Measurements from ENCODE around the gene ADAMTSL3.
"Not testable (repeated sequence)": the region's sequence is repeated elsewhere in the genome, so short reads cannot be mapped to it uniquely, and the experiment has no call there.

Gene ADAMTSL3

GRCh38 chr15:83697716-83698115, 43.8 kb downstream of the ADAMTSL3 start:
- no peak overlapping the region for H3K4me3 ChIP-seq (ENCODE audit: low read depth, low read length)
- DNase-seq (ENCODE audit: low read depth) = no peak
- TF ChIP-seq CTCF (IDR thresholded peaks at IDR 0.05; ENCODE audit: low read depth, low read length, missing control alignments) = no peak

GRCh38 chr15:83698294-83698693, 44.4 kb downstream of the ADAMTSL3 start:
- TF ChIP-seq CTCF (IDR thresholded peaks at IDR 0.05; ENCODE audit: low read depth, low read length, missing control alignments) = no peak
- DNase-seq (ENCODE audit: low read depth) = no peak
- no peak overlapping the region for H3K4me3 ChIP-seq (ENCODE audit: low read depth, low read length)

- no peak for DNase-seq (ENCODE audit: low read depth)
- TF ChIP-seq CTCF (IDR thresholded peaks at IDR 0.05; ENCODE audit: low read depth, low read length, missing control alignments) = no peak
- no peak overlapping the region for H3K4me3 ChIP-seq (ENCODE audit: low read depth, low read length)
Measured at GRCh38 chr15:83699028-83699427, 45.1 kb downstream of the ADAMTSL3 start.

- H3K4me3 ChIP-seq (ENCODE audit: low read depth, low read length) = no peak overlapping the region
- TF ChIP-seq CTCF (IDR thresholded peaks at IDR 0.05; ENCODE audit: low read depth, low read length, missing control alignments) = no peak
- no peak for DNase-seq (ENCODE audit: low read depth)
Measured at GRCh38 chr15:83700082-83700481, 46.2 kb downstream of the ADAMTSL3 start.

GRCh38 chr15:83702314-83702713, 48.4 kb downstream of the ADAMTSL3 start:
- DNase-seq (ENCODE audit: low read depth); H3K4me3 ChIP-seq (ENCODE audit: low read depth, low read length): not testable (repeated sequence)

- DNase-seq (ENCODE audit: low read depth) = no peak
- H3K4me3 ChIP-seq (ENCODE audit: low read depth, low read length) = no peak overlapping the region
- TF ChIP-seq CTCF (IDR thresholded peaks at IDR 0.05; ENCODE audit: low read depth, low read length, missing control alignments) = no peak
Measured at GRCh38 chr15:83708328-83708727, 54.4 kb downstream of the ADAMTSL3 start.

GRCh38 chr15:83709241-83709640, 55.3 kb downstream of the ADAMTSL3 start:
- DNase-seq (ENCODE audit: low read depth) = no peak
- TF ChIP-seq CTCF (IDR thresholded peaks at IDR 0.05; ENCODE audit: low read depth, low read length, missing control alignments) = no peak
- no peak overlapping the region for H3K4me3 ChIP-seq (ENCODE audit: low read depth, low read length)

- H3K4me3 ChIP-seq (ENCODE audit: low read depth, low read length) = no peak overlapping the region
- DNase-seq (ENCODE audit: low read depth) = no peak
- TF ChIP-seq CTCF (IDR thresholded peaks at IDR 0.05; ENCODE audit: low read depth, low read length, missing control alignments) = no peak
Measured at GRCh38 chr15:83709811-83710210, 55.9 kb downstream of the ADAMTSL3 start.

Measured in GM12864 (cell line).